Activated CD4-positive, alpha-beta T cell treated with anti-CD3 and anti-CD28 coated beads, Interleukin-2, amount 10 ng/mL, durations not matched to agents 24 days and 14 days (primary cell): ENCODE measurements around the gene C16orf74. TPM values are rescaled to one million over a fixed set of nuclear protein-coding genes. Genes with fewer than 3 reads are reported as not detected.

Source experiments
- DNase-seq: peaks from one replicate; pipeline ENCODE4 v3.0.0; 2022
- H3K27ac Mint-ChIP-seq: one replicate; pipeline ENCODE4 v1.8.0; 2022; ENCODE audit warnings: mild to moderate bottlenecking, mixed read lengths
- H3K27me3 Mint-ChIP-seq: one replicate; pipeline ENCODE4 v1.8.0; 2022; ENCODE audit warnings: mixed read lengths
- H3K36me3 Mint-ChIP-seq: one replicate; pipeline ENCODE4 v1.8.0; 2022; ENCODE audit warnings: low read depth, mild to moderate bottlenecking, mixed read lengths
- H3K4me1 Mint-ChIP-seq: one replicate; pipeline ENCODE4 v1.8.0; 2021; ENCODE audit warnings: mixed read lengths
- H3K4me3 Mint-ChIP-seq: one replicate; pipeline ENCODE4 v1.8.0; 2022; ENCODE audit warnings: mild to moderate bottlenecking, moderate library complexity, mixed read lengths
- H3K9me3 Mint-ChIP-seq: one replicate; pipeline ENCODE4 v1.8.0; 2021; ENCODE audit warnings: mixed read lengths
- intact Hi-C: fragments of 100-400 bp; cut with micrococcal nuclease; formaldehyde crosslinking; loops from one replicate; pipeline ENCODE4 v1.15.1; 2023
- total RNA-seq: library from RNA; stranded (reverse); gene quantifications from 2 replicates; pipeline ENCODE4 v1.2.3, GENCODE V29; 2022

Gene C16orf74
- total RNA-seq, 1 donor from 2014 or later, result 0.19 TPM

GRCh38 chr16:85750146-85750826 is 610 bp downstream of the C16orf74 start:
- Mint-ChIP-seq H3K4me3 (peak overlapping the region; percentile 79), H3K27me3 (peaks cover 37% of the 10 kb centered on the region), H3K27ac (no peak overlapping the region), H3K4me1 (peaks cover 9% of the 10 kb centered on the region), H3K9me3 (no peaks in the 10 kb centered on the region), H3K36me3 (no peaks in the 10 kb centered on the region)
- DNase-seq, result no peak
- intact Hi-C loops, result no loop called here

- Mint-ChIP-seq H3K27me3 (peaks cover 37% of the 10 kb centered on the region), H3K9me3 (no peaks in the 10 kb centered on the region), H3K27ac (no peak overlapping the region), H3K4me1 (peaks cover 9% of the 10 kb centered on the region), H3K4me3 (peak overlapping the region; percentile 79), H3K36me3 (no peaks in the 10 kb centered on the region)
- DNase-seq, result no peak
- intact Hi-C loops, result no loop called here
Measured at GRCh38 chr16:85749771-85750145, 1.1 kb downstream of the C16orf74 start.

- Mint-ChIP-seq H3K27ac (no peak overlapping the region), H3K9me3 (no peaks in the 10 kb centered on the region), H3K4me1 (peaks cover 7% of the 10 kb centered on the region), H3K27me3 (peaks cover 23% of the 10 kb centered on the region), H3K4me3 (no peak overlapping the region), H3K36me3 (no peaks in the 10 kb centered on the region)
- intact Hi-C loops, result no loop called here
- DNase-seq, result no peak
Measured at GRCh38 chr16:85746460-85747215, 4.3 kb downstream of the C16orf74 start.

GRCh38 chr16:85738923-85739715 is 11.8 kb downstream of the C16orf74 start:
- Mint-ChIP-seq H3K4me3 (no peak overlapping the region), H3K27ac (no peak overlapping the region), H3K9me3 (no peaks in the 10 kb centered on the region), H3K36me3 (no peaks in the 10 kb centered on the region), H3K4me1 (peaks cover 6% of the 10 kb centered on the region), H3K27me3 (no peaks in the 10 kb centered on the region)
- intact Hi-C loops, result no loop called here
- no peak for DNase-seq

GRCh38 chr16:85736921-85737320 is 14.0 kb downstream of the C16orf74 start:
- H3K27me3 Mint-ChIP-seq, result no peaks in the 10 kb centered on the region

GRCh38 chr16:85735946-85736345 is 14.9 kb downstream of the C16orf74 start:
- DNase-seq, result no peak
- Mint-ChIP-seq H3K27me3 (no peaks in the 10 kb centered on the region), H3K4me3 (no peak overlapping the region), H3K4me1 (peaks cover 6% of the 10 kb centered on the region), H3K9me3 (no peaks in the 10 kb centered on the region), H3K36me3 (no peaks in the 10 kb centered on the region), H3K27ac (no peak overlapping the region)
- intact Hi-C loops, result no loop called here

More at GRCh38 chr16:85736921-85737320, 14.0 kb downstream of the C16orf74 start:
- no peak overlapping the region for H3K27ac Mint-ChIP-seq
- DNase-seq, result no peak
- H3K36me3 Mint-ChIP-seq, result no peaks in the 10 kb centered on the region
- intact Hi-C loops, result no loop called here
- H3K4me3 Mint-ChIP-seq, result no peak overlapping the region
- no peaks in the 10 kb centered on the region for H3K9me3 Mint-ChIP-seq
- H3K4me1 Mint-ChIP-seq, result peaks cover 6% of the 10 kb centered on the region

- DNase-seq, result peak; percentile 77
- Mint-ChIP-seq H3K4me1 (peaks cover 6% of the 10 kb centered on the region), H3K4me3 (peak overlapping the region; percentile 39), H3K27me3 (no peaks in the 10 kb centered on the region), H3K9me3 (no peaks in the 10 kb centered on the region), H3K27ac (no peak overlapping the region), H3K36me3 (no peaks in the 10 kb centered on the region)
- intact Hi-C loops, result no loop called here
Measured at GRCh38 chr16:85735225-85735635, 15.7 kb downstream of the C16orf74 start.

GRCh38 chr16:85734311-85735017 is 16.4 kb downstream of the C16orf74 start:
- peak overlapping the region; percentile 19 for H3K4me3 Mint-ChIP-seq
- H3K9me3 Mint-ChIP-seq, result no peaks in the 10 kb centered on the region
- peaks cover 6% of the 10 kb centered on the region for H3K4me1 Mint-ChIP-seq
- intact Hi-C loops, result no loop called here
- no peaks in the 10 kb centered on the region for H3K27me3 Mint-ChIP-seq
- H3K36me3 Mint-ChIP-seq, result no peaks in the 10 kb centered on the region
- no peak for DNase-seq
- H3K27ac Mint-ChIP-seq, result no peak overlapping the region

GRCh38 chr16:85733839-85734170 is 17.1 kb downstream of the C16orf74 start:
- Mint-ChIP-seq H3K27me3 (no peaks in the 10 kb centered on the region), H3K27ac (no peak overlapping the region), H3K36me3 (no peaks in the 10 kb centered on the region), H3K4me1 (peaks cover 6% of the 10 kb centered on the region), H3K9me3 (no peaks in the 10 kb centered on the region), H3K4me3 (no peak overlapping the region)
- no peak for DNase-seq
- intact Hi-C loops, result no loop called here

GRCh38 chr16:85733155-85733838 is 17.6 kb downstream of the C16orf74 start:
- no peak for DNase-seq
- Mint-ChIP-seq H3K9me3 (no peaks in the 10 kb centered on the region), H3K36me3 (no peaks in the 10 kb centered on the region), H3K27ac (no peak overlapping the region), H3K27me3 (no peaks in the 10 kb centered on the region), H3K4me3 (no peak overlapping the region), H3K4me1 (peaks cover 6% of the 10 kb centered on the region)
- intact Hi-C loops, result no loop called here

- intact Hi-C loops, result no loop called here
- no peak for DNase-seq
- no peaks in the 10 kb centered on the region for H3K36me3 Mint-ChIP-seq
- no peak overlapping the region for H3K27ac Mint-ChIP-seq
- no peaks in the 10 kb centered on the region for H3K27me3 Mint-ChIP-seq
- H3K4me1 Mint-ChIP-seq, result peaks cover 6% of the 10 kb centered on the region
- H3K4me3 Mint-ChIP-seq, result no peak overlapping the region
- H3K9me3 Mint-ChIP-seq, result no peaks in the 10 kb centered on the region
Measured at GRCh38 chr16:85731179-85731578, 19.7 kb downstream of the C16orf74 start.

GRCh38 chr16:85730186-85730465 is 20.8 kb downstream of the C16orf74 start:
- H3K27me3 Mint-ChIP-seq, result no peaks in the 10 kb centered on the region
- H3K4me1 Mint-ChIP-seq, result peaks cover under 1% of the 10 kb centered on the region
- intact Hi-C loops, result no loop called here
- H3K27ac Mint-ChIP-seq, result no peak overlapping the region
- H3K9me3 Mint-ChIP-seq, result no peaks in the 10 kb centered on the region
- no peak overlapping the region for H3K4me3 Mint-ChIP-seq
- DNase-seq, result no peak
- no peaks in the 10 kb centered on the region for H3K36me3 Mint-ChIP-seq

GRCh38 chr16:85729452-85730185 is 21.3 kb downstream of the C16orf74 start:
- Mint-ChIP-seq H3K36me3 (no peaks in the 10 kb centered on the region), H3K27ac (no peak overlapping the region), H3K4me3 (no peak overlapping the region), H3K4me1 (no peaks in the 10 kb centered on the region), H3K27me3 (no peaks in the 10 kb centered on the region), H3K9me3 (no peaks in the 10 kb centered on the region)
- intact Hi-C loops, result no loop called here
- no peak for DNase-seq
